SK-N-SH (cell line): Measurements from ENCODE around the gene JCHAIN.

ENCODE experiments used
- CHD2 ChIP-seq: fragments of 150-350 bp; IDR thresholded peaks from 2 replicates; pipeline ENCODE4 v1.6.1; 2018; ENCODE audit warnings: low read length; ENCODE audit not compliant: partially characterized antibody
- POLR2AphosphoS5 ChIP-seq: IDR thresholded peaks from 2 replicates; pipeline ENCODE4 v1.6.1; 2012; ENCODE audit warnings: low read depth, low read length
- SIN3A ChIP-seq: IDR thresholded peaks from 2 replicates; pipeline ENCODE4 v1.6.1; 2012; ENCODE audit warnings: low read depth, mild to moderate bottlenecking, low read length, moderate library complexity, borderline replicate concordance
- YY1 ChIP-seq: IDR thresholded peaks from 2 replicates; pipeline ENCODE4 v1.4.0; 2012; ENCODE audit warnings: low read depth, mild to moderate bottlenecking
- TF ChIP-seq, protein P1 (sequence below): IDR thresholded peaks from 2 replicates; pipeline ENCODE4 v1.4.0; 2012; ENCODE audit warnings: low read depth

DNA sequence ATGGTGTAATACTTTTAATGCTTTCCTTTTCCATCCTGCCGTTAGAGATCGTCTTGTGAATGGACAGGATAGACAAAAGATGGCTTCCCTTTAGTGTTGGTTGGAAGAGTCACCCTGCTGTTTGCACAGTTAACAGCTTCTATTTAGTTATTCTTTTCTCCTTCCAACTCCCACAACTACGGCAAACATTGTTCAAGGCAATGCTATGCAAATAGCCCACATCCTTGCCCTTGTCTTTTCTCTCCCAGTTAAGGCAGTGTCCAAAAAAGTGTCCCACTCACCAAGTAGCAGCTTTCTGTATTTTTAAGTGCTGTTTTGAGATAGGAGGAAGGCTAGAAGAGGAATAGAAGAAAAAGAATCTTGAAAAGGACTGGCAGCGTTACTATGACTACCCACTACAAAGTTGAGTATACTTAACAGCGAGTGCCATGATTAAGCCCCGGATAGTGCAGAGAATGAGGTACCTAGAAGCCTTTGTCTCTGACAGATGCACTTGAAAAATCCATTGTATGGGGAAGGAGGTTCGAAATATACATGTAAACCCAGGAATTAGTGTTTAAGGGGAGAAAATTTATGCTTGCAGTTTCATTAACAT lies 43.4 kb upstream of the JCHAIN start:
- no peak for TF ChIP-seq CHD2
- TF ChIP-seq, protein P1, sequence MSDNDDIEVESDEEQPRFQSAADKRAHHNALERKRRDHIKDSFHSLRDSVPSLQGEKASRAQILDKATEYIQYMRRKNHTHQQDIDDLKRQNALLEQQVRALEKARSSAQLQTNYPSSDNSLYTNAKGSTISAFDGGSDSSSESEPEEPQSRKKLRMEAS: no peak
- TF ChIP-seq POLR2AphosphoS5: no peak
- TF ChIP-seq YY1: no peak
- no peak for TF ChIP-seq SIN3A
